HG03060 (cell line): Measurements from ENCODE around the gene SRPX.
A peak's percentile ranks its signal among the peaks of the same experiment; 100 is the strongest.

Experiments
- ATAC-seq: cut with Tn5 transposase; IDR thresholded peaks from one replicate; pipeline ENCODE4 v1.9.1; 2021; ENCODE audit warnings: low read depth, moderate number of reproducible peaks; ENCODE audit not compliant: unreplicated experiment

SRPX gene

GRCh38 chrX:38142610-38143009 is 78.1 kb downstream of the SRPX start:
- ATAC-seq = no peak

- ATAC-seq = no peak
These were observed 81.8 kb downstream of the SRPX start for GRCh38 chrX:38138900-38139299.

GRCh38 chrX:38138157-38138891 is 82.3 kb downstream of the SRPX start:
- no peak for ATAC-seq

- no peak for ATAC-seq
These were observed 91.3 kb downstream of the SRPX start for GRCh38 chrX:38129366-38129765.

GRCh38 chrX:38127961-38128360 is 92.7 kb downstream of the SRPX start:
- no peak for ATAC-seq

- ATAC-seq = no peak
These were observed 94.5 kb downstream of the SRPX start for GRCh38 chrX:38126179-38126578.

- no peak for ATAC-seq
These were observed 96.7 kb downstream of the SRPX start for GRCh38 chrX:38124000-38124399.

GRCh38 chrX:38117485-38117884 is 103.2 kb downstream of the SRPX start:
- no peak for ATAC-seq

GRCh38 chrX:38116706-38117105 is 104.0 kb downstream of the SRPX start:
- ATAC-seq = no peak

GRCh38 chrX:38112566-38112965 is 108.1 kb downstream of the SRPX start:
- peak; percentile 78 for ATAC-seq

GRCh38 chrX:38111196-38111595 is 109.5 kb downstream of the SRPX start:
- no peak for ATAC-seq

GRCh38 chrX:38110231-38110630 is 110.4 kb downstream of the SRPX start:
- ATAC-seq = no peak

GRCh38 chrX:38109042-38109898 is 111.4 kb downstream of the SRPX start:
- no peak for ATAC-seq

- no peak for ATAC-seq
These were observed 112.3 kb downstream of the SRPX start for GRCh38 chrX:38108364-38108763.

GRCh38 chrX:38106991-38107655 is 113.5 kb downstream of the SRPX start:
- ATAC-seq = no peak

GRCh38 chrX:38105216-38105725 is 115.4 kb downstream of the SRPX start:
- ATAC-seq = no peak

- ATAC-seq = no peak
These were observed 116.5 kb downstream of the SRPX start for GRCh38 chrX:38103857-38104812.

GRCh38 chrX:38102875-38103274 is 117.8 kb downstream of the SRPX start:
- ATAC-seq = no peak

GRCh38 chrX:38102240-38102639 is 118.4 kb downstream of the SRPX start:
- no peak for ATAC-seq

- ATAC-seq = no peak
These were observed 121.0 kb downstream of the SRPX start for GRCh38 chrX:38099688-38100087.
